ENCODE results near the gene MYH9.

MYH9 gene

GRCh38 chr22:36239401-36240171 lies 148.2 kb downstream of the MYH9 start, which contains the start of gene APOL2:
TSS of gene APOL2 (minus strand) at chr22:36239527. CDS start at chr22:36233162, 6,365 bp downstream.
- peak; percentile 88 for DNase-seq

- DNase-seq = no peak
Observed at GRCh38 chr22:36239150-36239400, 148.7 kb downstream of the MYH9 start.

GRCh38 chr22:36238373-36239149 lies 149.2 kb downstream of the MYH9 start:
- DNase-seq = no peak

- no peak for DNase-seq
Observed at GRCh38 chr22:36237462-36238372, 150.1 kb downstream of the MYH9 start.

GRCh38 chr22:36236388-36237319 lies 151.1 kb downstream of the MYH9 start:
- DNase-seq = no peak

GRCh38 chr22:36235585-36235984 lies 152.2 kb downstream of the MYH9 start:
- DNase-seq = no peak

- DNase-seq = no peak
Observed at GRCh38 chr22:36234919-36235318, 152.8 kb downstream of the MYH9 start.

GRCh38 chr22:36234213-36234612 lies 153.6 kb downstream of the MYH9 start:
- DNase-seq = no peak

- DNase-seq = no peak
Observed at GRCh38 chr22:36233796-36234195, 154.0 kb downstream of the MYH9 start.

- no peak for DNase-seq
Observed at GRCh38 chr22:36232715-36233401, 154.9 kb downstream of the MYH9 start.

All from right forelimb (tissue), 1 donor.